OCI-LY7 (cell line): ENCODE results near the gene NCAM2.

Source experiments
- EZH2phosphoT487 ChIP-seq: fragments of 200-600 bp; sonication (generic); IDR thresholded peaks from 2 replicates; pipeline ENCODE4 v1.6.1; 2018; ENCODE audit warnings: low read depth, borderline replicate concordance, mild to moderate bottlenecking, mixed run types, antibody characterized with exemption, low read length, moderate library complexity, mixed read lengths
- TF ChIP-seq, protein P1 (sequence below): fragments of 200-600 bp; sonication (generic); conservative IDR thresholded peaks from 2 replicates; pipeline ENCODE4 v1.5.1; 2014; ENCODE audit warnings: mild to moderate bottlenecking, antibody characterized with exemption, low read length, moderate library complexity, mixed read lengths

DNA sequence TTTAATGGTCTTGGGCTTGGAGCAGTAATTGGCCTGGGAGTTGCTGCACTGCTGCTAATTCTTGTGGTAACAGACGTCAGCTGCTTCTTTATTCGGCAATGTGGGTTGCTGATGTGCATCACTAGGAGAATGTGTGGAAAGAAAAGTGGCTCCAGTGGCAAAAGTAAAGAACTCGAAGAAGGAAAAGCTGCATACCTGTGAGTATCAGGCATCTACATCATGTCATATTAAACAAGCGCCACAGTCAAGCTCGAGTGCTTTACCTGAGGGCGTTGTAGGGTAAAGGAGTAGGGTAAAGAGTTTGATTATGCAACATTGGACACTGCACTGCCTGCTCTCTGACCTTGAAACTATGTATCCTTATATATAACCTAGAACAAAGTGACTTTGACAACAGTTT lies 510.6 kb downstream of the NCAM2 start:
- TF ChIP-seq, protein P1, sequence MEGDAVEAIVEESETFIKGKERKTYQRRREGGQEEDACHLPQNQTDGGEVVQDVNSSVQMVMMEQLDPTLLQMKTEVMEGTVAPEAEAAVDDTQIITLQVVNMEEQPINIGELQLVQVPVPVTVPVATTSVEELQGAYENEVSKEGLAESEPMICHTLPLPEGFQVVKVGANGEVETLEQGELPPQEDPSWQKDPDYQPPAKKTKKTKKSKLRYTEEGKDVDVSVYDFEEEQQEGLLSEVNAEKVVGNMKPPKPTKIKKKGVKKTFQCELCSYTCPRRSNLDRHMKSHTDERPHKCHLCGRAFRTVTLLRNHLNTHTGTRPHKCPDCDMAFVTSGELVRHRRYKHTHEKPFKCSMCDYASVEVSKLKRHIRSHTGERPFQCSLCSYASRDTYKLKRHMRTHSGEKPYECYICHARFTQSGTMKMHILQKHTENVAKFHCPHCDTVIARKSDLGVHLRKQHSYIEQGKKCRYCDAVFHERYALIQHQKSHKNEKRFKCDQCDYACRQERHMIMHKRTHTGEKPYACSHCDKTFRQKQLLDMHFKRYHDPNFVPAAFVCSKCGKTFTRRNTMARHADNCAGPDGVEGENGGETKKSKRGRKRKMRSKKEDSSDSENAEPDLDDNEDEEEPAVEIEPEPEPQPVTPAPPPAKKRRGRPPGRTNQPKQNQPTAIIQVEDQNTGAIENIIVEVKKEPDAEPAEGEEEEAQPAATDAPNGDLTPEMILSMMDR: no peak
- no peak for TF ChIP-seq EZH2phosphoT487
